Brain microvascular endothelial cell (primary cell): ENCODE data around the gene C11orf52.

Experiments used
- DNase-seq: peaks from one replicate; pipeline ENCODE4 v3.0.0-alpha.2; 2020
- H3K27ac ChIP-seq: fragments of 250-450 bp; sonication (Bioruptor Pico); 2 replicates; pipeline ENCODE4 v1.5.1; 2020; ENCODE audit warnings: mild to moderate bottlenecking, moderate library complexity
- H3K27me3 ChIP-seq: fragments of 250-450 bp; sonication (Bioruptor Pico); replicated peaks from 2 replicates; pipeline ENCODE4 v1.5.1; 2020; ENCODE audit warnings: mild to moderate bottlenecking
- H3K36me3 ChIP-seq: fragments of 250-450 bp; sonication (Bioruptor Pico); replicated peaks from 2 replicates; pipeline ENCODE4 v1.5.1; 2020; ENCODE audit warnings: mild to moderate bottlenecking
- H3K4me3 ChIP-seq: 2 replicates; pipeline ENCODE4 v1.5.1; 2011; ENCODE audit warnings: low read depth, mild to moderate bottlenecking, control low read depth, low read length, moderate library complexity
- CTCF ChIP-seq: IDR thresholded peaks from 2 replicates; pipeline ENCODE4 v1.5.1; 2011; ENCODE audit warnings: low read depth, mild to moderate bottlenecking, moderate library complexity, low read length, control low read depth, inconsistent platforms; ENCODE audit errors: missing control alignments
- in situ Hi-C: cut with HindIII; loops from 2 replicates; pipeline ENCODE4 v1.10.0; 2017; ENCODE audit warnings: low sequenced_read_pairs, low pct_ligation_motif_present

The C11orf52 gene

GRCh38 chr11:111933872-111934271, 15.2 kb downstream of the C11orf52 start:
- H3K27ac ChIP-seq: no peak overlapping the region
- no peaks in the 10 kb centered on the region for H3K36me3 ChIP-seq
- in situ Hi-C loops: no loop called here
- no peak for DNase-seq
- H3K4me3 ChIP-seq: no peak overlapping the region
- TF ChIP-seq CTCF: no peak
- H3K27me3 ChIP-seq: no peaks in the 10 kb centered on the region

DNA sequence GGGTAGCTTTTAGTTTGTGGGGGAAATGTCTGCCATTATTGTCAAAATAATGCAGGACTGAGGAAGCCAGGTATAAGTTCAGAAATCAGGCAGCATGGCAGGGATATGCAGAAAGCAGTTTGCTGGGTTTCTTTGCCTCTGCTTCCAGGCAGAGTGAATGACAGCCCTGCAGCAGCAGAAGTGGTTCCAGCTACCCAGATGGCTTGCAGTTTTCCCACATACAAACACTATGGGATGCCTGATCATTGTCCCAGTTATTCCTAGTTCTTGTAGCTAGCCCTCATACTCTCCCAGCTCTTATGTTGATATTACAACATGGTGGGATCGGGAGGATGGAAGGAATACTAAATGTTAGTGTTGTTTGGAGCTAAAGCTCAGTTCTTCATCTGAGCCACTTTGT, 15.6 kb downstream of the C11orf52 start:
- no peaks in the 10 kb centered on the region for H3K36me3 ChIP-seq
- no peak overlapping the region for H3K4me3 ChIP-seq
- no peaks in the 10 kb centered on the region for H3K27me3 ChIP-seq
- TF ChIP-seq CTCF: no peak
- DNase-seq: no peak
- no peak overlapping the region for H3K27ac ChIP-seq
- in situ Hi-C loops: no loop called here

DNA sequence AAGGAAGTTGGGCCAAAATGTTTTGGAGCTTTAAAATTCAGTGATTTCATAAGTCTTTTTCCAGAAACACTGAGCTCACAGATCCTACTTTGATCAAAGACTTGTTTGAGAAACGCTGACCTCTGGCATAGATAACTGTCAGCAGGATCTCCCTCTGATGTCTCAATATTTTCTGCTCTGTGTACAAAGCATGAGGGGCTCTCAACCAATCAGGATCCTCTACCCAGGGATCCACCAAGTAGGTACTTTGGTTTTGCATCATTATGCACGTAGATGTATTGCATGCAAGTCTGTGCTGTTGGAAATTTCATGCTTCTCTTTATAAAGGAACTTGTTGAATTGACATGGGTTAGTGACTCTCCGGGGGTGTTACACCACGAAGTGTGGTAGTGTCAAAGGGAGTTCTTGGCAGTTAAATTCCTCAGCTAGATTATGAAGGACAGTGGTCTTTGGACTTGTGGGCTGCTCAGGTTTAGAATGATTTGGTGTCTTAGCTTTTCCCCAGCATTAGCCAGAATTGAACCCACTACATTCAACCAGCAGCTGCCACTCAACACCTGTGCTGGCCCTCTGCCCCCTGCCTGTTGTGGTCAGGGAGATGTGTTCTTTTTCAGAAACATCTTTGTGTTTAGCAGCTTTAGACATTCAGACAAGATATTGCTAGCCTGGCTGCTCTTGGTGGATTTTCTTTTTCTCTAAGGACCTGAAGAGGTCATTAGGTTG, 16.8 kb downstream of the C11orf52 start:
- no peaks in the 10 kb centered on the region for H3K36me3 ChIP-seq
- no peak for TF ChIP-seq CTCF
- no peaks in the 10 kb centered on the region for H3K27me3 ChIP-seq
- no peak overlapping the region for H3K4me3 ChIP-seq
- in situ Hi-C loops: no loop called here
- H3K27ac ChIP-seq: no peak overlapping the region
- DNase-seq: no peak

DNA sequence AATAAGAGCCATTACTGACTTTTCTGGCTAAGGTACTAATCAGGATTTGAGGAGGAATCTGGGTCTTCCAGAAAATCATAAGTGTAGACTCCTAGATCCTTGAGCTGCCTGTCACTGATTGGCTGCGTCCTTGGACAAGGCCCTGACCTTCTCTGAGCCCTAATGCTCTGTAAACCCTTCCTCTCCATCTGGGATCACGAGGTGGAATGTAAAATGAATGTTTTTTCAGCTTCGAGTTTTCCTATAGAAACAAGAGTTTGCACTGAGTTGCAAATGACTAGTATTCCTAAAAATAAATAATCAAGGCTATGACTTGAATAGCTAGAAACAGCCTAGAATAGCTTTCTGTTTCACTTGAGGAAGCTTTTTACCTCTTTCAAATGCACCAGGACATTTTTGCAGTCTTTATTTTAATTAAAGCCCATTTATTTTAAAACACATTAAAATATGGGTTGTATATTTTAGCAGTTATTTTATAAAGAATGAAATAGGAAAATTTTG, 17.4 kb downstream of the C11orf52 start:
- no peak for TF ChIP-seq CTCF
- Histone ChIP-seq H3K36me3 (no peaks in the 10 kb centered on the region), H3K27me3 (no peaks in the 10 kb centered on the region), H3K4me3 (peak overlapping the region; percentile 71), H3K27ac (no peak overlapping the region)
- no peak for DNase-seq
- in situ Hi-C loops: no loop called here

DNA sequence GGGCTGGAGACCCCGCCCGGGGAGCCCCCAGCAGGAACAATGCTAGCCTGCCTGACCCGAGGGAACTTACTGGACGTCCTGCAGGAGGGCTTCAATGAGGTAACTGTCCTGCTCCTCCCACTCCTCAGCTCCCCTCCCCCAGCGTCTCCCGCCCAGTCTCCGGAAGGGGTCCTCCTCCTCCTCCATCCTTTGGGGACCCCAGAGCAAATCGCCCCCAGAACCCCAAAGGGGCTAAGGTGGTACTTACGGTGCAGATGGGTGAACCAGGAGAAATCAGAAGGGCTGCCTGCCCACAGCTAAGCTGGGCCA, 18.7 kb downstream of the C11orf52 start:
- H3K27ac ChIP-seq: peak overlapping the region; percentile 32

More for the DNA sequence above, 18.7 kb downstream of the C11orf52 start:
- Histone ChIP-seq H3K27me3 (no peaks in the 10 kb centered on the region), H3K36me3 (no peaks in the 10 kb centered on the region), H3K4me3 (peak overlapping the region; percentile 71)
- in situ Hi-C loops: no loop called here
- TF ChIP-seq CTCF: no peak
- DNase-seq: no peak
